Measurements from ENCODE around the gene WWC1.
"Not testable (repeated sequence)": the region's sequence is repeated elsewhere in the genome, so short reads cannot be mapped to it uniquely, and the experiment has no call there.

WWC1 gene

DNA sequence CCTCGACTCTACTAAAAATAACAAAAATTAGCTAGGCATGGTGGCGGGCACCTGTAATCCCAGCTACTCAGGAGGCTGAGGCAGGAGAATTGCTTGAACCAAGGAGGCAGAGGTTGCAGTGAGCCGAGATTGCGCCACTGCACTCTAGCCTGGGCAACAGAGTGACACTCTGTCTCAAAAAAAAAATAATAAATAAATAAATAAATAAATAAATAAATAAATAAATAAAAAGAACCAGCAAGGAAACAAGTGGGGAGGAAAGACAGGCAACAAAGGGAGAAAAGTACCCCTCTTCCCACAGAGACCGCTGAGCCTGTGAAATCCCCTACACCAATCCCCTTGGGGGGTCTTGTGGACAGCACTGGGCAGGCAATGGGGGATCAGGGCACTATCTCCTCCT, 4.6 kb upstream of the WWC1 start:
- DNase-seq (ENCODE audit: low read depth): not testable (repeated sequence)

DNA sequence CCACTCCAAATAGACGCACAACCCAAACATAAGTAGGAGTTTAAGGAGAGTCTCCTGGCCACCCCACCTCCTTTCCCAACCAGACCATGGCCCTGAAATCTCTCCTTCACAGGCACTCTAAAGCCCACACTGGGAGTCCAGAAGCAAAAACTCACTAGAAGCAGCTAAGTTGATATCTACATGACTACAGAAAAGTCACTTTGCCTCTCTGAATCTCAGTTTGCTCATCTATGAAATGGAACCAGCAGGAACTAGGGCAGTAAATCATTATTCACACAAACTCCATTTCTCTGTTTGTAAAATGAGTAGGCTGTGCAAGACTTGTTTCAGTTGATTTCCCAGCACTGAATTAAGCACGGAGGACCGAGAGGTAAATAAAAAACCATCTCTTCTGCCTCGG, 4.1 kb upstream of the WWC1 start:
- no peak for DNase-seq (ENCODE audit: low read depth)

DNA sequence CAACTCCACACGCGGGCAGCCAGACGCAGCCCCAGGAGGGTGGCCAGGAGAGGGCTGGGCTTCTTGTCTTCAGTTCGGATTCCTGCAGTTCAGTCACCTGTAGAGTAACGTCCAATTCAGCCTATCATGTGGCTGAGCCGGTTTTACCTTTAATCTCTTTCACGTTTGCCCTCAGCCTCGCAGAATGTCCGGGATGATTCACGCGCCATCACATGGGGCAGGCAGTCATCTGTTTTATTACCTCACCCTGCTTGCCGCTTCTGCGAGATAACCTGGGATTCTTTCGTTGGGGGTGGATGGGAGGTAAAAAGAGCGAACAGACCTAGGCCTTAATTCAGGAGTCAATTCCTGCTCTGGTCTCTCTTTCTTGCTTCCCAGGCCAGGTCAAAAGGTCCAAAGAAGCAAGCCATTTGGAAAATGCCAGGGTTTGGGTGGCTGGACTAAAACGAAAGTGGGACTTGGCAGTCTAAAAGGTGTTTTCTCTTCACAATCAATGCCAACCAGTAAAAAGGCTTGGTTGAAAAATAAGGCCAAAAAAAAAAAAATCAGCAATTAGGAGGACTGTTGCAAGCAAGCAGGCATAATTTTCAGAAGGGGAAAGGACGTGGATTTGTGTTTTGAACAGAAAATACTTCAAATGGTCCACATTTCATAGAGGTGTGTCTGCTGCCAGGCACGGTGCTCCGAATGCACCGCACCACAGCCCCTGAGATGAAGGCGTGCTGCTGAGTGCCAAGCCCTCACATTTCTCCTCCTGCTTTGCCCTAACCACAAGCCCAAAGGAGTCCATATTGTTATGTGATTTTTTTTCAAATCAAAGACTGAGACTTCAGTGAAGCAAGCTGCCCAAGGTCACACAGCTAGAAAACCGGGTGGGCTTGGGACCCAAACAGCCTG, 2.8 kb upstream of the WWC1 start:
- DNase-seq (ENCODE audit: low read depth): no peak

DNA sequence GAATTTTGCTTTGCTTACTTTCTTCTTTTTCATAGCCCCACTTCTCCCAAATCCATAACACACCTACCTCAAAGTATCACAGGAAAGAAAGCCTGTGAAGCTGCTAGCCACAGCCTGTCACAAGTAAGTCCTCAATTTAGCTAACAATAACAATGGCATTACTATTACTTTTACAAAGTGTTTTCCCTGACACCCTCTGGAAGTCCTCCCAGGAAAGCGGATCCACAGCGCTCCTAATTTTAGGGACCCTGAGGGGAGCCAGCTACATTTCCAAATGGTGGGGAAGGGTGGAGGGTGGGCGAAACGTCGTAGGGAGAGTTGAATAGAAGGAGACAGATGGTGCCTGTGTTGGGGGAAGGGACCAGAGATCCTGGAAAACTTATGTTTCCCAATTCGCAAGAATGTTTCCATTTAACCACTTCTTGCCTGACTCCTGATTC, 523 bp upstream of the WWC1 start:
- DNase-seq (ENCODE audit: low read depth): no peak

DNA sequence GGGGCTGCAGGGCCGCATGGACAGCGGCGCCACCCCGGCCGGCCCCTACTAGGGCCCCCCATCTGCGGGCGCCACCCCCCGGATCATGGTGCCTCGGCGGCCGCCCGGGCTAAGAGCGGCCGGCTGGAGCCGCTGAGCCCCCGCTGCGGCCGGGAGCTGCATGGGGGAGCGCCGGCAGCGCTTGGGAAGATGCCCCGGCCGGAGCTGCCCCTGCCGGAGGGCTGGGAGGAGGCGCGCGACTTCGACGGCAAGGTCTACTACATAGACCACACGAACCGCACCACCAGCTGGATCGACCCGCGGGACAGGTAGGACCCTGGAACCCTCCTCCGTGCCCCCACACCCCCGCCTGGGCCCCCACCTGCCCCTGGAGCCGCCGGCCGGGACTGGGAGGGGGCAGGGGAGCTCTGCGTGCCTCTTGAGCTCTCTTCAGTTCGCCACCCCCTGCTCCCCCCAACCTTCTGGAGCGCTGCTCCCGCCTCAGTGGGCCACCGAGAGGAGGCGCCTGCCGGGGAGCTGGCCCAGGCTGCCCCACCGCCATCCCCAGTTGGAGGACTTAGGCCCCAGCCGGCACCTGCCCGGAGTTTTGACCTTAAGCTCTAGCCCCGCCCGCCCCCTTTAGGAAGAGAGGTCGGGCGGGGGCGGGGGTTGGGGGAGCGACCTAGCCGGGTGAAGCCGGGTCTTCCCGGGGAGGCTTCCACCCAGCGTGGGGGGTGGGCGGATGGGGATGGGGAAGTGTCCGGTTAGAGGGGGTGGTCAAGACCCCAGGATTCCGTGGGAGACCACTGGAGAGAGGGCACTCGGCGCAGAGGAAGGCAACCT, 730 bp downstream of the WWC1 start:
- DNase-seq (ENCODE audit: low read depth): no peak

DNA sequence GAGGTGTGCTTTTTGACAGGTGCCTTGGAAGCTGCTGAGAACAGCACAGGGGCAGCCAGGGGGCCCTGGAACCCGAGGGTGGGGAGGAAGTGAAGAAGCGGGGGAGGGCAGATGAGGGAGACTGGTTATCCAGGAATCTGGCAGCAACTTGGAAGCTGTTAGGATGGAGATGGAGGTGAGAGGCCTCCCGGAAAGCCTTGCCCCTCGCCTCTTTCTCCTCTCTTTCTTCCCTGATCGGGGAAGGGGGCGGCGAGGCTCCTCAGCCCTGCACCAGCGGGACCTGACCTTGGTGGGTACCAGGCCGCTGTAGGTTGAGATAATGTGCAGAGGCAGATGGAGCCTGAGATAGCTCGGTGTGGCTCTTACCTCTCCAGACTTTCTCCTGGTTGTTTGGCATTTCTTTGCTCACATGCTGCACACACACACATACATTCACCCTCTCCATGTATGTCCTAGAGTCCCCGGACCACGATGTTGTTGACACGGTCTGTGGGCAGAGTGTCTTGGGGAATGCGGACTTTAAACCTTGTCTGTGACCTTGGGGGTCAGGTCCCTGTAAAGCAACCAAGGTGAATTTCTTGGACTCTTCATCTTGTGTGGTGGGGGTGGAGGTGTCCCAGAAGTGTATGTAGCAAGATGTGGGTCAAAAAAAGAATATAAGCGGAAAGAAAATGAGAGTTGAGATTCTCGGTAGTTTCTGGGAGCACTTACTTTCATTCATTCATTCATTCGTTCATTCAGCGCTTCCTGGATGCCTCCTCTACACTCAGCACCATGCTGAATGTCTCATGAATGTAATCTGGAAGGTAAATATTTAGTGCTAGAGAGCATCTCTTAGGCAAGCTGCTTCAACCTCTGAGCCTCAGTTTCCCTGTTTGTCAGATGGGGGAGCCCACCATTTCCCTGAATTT, 1.6 kb downstream of the WWC1 start:
- DNase-seq (ENCODE audit: low read depth): no peak

DNA sequence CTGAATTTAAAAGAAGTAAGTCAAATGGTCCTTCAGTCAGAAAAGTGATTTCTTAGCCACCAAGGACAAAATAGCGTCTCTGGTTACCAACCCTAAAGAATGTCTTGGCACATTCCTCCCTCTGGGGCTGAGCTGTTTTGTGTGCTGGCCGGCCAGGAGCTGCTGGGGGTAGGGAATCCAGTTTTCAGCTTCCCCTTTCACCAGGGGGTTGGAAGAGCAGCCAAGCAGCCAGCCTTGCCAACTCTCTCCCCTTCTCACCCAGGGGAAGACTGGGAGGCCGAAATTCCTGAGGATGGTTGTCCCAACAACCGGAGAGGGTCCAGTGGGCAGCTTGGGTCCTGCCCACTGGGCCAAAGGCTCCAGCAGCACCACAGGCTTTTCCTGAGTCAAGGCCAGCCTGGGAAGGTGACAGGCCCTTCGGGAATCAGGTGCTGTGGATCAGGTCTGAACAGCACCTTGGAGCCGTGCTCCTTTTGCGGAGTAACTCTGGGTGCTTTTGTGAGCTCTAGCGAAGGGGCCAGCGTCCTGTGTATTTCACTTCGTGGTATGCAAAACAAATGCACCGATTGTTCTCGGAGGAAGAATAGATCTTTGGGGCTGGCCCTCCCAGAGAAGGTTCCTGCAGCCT, 4.2 kb downstream of the WWC1 start:
- no peak for DNase-seq (ENCODE audit: low read depth)

DNA sequence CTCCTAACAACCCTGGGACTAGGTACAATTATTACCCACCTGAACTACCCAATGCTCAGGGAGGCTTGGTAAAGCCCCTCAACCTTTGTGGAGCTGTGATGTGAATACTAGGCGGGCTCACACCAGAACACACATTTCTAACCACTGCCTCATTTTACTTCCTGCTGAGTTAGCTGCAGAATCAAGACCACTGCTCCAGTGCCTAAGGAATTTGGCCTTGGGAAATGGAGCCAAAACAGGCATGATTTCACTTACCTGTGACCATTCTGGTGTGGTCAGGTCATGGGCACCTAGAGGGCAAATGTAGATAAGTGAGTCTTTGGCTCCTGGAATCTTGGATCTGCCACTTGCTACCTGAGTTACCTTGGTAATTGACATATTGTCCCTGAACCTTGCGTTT, 5.2 kb downstream of the WWC1 start:
- DNase-seq (ENCODE audit: low read depth): no peak

DNA sequence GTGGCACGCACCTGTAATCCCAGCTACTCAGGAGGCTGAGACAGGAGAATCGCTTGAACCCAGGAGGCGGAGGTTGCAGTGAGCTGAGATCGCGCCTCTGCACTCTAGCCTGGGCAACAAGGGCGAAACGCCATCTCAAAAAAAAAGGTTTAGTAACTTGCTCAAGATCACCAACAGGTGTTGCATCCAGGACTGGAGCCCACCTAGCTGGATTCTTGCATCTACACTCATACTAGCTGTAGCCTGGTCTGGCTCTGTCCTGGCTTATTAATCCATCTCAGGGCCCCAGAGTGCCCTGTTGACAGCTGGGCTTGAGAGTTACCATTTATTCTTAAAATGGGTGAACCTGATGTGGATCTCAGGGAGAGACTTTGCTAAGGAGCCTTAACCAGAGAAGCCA, 7.5 kb downstream of the WWC1 start:
- no peak for DNase-seq (ENCODE audit: low read depth)

DNA sequence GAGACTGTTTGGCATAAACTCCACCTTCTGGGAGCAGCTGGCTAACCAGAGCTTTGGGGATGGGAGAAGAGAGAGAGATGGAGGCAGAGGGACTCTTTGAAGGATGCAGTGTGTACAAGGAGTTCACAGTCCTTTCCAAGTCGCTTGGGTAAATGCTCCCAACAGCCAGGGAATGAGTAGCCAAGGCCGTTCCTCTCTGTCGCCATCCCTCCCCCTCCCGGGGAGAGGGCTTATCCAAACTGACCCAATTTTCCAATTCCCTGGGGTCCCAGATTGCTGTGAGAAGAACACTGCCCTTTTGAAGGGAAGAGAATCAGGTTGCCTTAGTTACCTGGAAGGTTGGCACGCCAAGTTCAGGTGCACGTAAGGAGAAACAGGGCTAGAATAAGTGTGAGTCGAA, 7.9 kb downstream of the WWC1 start:
- DNase-seq (ENCODE audit: low read depth): no peak

DNA sequence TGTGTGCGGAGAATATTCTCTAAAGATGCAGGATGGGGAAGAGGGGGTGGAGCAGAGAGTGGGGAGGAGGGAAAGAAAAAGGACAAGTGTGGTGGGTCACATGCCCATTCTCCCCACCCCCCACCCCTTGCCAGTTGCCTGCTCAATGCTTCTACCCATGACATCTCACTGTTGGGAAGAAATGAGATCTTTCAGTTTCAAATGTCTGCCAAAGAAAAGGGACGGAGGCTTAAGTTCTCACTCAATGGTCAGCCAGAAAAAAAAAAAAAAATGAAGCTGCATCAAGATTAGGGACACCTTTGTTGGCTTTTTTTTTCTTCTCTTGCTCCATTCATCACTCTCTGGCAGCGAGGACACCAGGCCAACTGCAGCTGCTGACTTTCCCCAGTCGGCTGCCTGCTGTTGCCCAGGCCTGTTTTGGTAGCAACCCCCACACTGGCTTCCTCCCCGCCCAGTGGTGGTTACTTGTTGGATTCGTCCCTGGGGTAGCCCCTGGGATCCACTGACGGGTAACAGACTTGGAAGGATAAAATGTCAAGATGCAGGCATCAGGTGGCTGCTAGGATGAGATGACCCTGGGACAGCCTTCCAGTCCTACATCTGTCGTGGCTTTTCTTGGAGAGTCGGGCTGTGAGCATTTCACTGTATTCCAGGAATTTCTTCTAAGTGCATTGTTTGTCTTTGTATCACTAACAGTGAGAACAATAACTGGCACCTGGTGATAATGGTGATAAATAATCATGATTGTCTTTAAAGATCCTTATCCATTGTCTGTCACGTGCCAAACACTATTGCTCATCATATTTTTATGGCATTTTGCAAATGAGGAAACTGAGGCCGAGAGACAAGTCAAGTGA, 9.1 kb downstream of the WWC1 start:
- DNase-seq (ENCODE audit: low read depth): no peak

DNA sequence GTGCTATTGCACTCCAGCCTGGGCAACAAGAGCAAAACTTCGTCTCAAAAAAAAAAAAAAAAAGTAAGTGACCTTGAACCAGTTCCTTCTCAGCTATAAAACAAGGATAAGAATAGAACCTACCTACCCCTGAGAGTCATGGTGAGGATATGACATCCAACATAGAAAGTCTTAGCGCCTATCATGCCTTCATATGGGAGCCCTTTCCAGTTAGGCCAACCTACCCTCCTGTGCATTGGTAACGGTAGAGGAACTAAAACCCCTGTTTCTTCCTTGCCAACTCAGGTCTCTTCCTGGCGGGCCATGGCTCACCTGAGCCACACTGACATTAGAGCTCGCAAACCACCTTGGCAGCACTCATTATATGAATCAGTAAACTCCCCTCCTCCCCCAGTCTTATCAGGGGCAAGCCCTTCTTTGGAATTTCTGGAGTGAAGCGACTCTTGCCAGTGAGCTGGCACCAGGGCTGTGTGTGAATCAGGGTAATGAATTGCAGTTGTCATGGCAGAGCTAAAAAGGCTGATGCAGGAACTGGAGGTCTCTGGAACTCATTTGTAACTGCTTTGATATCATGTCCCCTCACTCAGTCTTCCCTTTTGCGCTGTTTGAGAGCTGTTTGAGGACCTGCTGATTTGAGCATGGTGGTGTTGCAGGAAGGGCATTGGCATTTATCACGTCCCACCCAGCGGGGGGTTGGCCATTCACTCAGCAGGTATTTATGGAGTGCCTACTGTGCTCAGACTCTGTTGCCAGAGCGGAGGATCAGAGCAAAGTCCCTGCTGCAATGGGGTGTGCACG, 10.3 kb downstream of the WWC1 start:
- DNase-seq (ENCODE audit: low read depth): no peak

DNA sequence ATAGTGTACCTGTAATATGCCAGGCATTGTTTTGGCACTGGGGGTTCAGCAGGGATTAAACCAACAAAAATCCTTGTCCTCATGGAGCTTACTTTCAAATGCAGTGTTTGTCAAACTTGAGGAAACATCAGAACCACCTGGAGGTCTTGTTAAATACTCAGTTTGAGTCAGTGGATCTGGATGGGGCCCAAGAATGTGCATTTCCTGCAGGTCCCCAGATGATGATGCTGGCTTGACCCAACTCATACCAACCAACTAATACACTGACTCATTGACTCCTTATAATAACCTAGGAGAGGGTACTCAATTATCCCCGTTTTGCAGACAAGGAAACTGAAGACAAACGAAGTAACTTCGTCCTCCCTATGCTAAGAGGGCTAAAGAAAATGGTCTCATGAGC, 11.3 kb downstream of the WWC1 start:
- no peak for DNase-seq (ENCODE audit: low read depth)

DNA sequence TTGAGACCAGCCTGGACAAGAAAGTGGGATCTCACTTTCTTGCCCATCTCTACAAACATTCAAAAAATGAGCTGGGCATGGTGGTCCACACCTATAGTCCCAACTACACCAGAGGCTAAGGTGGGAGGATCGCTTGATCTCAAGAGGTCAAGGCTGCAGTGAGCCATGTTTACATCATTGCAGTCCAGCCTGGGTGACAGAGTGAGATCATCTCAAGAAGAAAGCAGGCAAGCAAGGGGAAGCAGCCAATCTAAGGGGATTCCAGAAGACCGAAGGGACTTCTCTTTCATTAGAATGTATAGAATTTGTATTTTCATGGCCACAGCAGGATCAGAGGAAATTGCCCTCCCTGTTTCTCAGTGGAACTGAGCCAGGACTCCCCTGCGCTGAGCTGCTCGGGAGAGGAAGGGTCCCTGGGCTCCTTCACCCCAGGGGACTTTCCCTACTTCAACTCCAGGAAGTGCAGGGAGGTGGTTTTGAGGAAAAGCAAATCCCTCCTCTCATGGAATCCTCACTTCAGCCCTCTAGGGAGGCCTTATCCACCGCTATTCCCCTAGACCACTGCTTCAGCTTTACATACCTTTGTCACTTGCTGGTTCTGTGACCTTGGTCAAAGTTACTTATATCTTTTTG, 12.1 kb downstream of the WWC1 start:
- DNase-seq (ENCODE audit: low read depth): no peak

DNA sequence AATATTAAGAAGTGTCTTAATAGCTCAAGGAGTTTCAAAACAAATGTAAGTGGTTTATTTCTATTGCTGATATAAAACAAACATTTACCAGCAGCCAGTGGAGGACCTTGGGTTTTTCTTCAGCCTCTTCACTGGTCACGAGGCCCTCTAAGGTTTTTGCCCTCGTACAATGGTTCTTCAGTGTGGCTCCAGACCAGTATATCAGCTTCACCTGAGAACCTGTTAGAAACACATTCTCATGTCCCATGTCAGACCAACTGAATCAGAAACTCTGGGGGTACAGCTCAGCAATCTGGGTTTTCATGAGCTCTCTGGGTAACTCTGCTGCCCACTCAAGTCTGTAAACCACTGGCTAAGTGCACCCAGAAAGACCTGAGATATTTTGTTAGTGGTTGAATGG, 12.9 kb downstream of the WWC1 start:
- no peak for DNase-seq (ENCODE audit: low read depth)

DNA sequence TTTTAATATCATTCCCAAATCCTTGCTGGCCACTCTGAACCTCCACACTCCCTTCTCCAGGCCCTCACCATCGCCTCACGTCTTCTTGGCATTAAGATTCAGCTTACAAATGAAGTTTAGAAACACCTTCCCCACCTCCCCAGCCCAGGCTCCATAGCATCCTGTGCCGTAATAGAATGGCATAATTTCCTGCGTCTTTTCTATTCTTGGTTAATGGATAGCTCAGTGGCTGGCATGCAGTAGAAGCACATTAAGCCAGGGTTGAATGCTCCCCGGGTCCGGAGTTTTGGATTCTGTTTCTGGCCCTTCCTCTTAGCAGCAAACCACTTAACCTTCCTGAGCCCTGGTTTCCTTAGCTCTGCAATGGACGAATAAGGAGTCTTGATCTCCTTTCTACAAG, 13.8 kb downstream of the WWC1 start:
- DNase-seq (ENCODE audit: low read depth): no peak

DNA sequence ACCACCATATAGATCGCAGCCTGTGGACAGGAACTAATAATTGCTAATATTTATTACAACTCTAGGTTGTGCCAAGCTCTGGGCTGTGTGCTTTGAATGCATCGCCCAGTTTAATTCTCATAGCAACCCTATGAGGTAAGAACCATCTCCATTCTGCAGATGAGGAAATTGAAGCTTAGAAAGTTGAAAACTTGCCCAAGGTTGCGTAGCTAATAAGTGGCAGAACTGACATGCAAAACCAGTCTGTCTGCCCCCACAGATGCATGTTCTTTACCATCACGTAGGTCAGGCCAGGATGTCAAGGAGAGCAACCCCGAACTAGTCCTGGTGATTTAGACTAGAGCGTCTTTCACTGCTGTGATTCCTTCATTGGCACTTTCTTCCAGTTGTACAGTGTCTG, 15.6 kb downstream of the WWC1 start:
- no peak for DNase-seq (ENCODE audit: low read depth)

DNA sequence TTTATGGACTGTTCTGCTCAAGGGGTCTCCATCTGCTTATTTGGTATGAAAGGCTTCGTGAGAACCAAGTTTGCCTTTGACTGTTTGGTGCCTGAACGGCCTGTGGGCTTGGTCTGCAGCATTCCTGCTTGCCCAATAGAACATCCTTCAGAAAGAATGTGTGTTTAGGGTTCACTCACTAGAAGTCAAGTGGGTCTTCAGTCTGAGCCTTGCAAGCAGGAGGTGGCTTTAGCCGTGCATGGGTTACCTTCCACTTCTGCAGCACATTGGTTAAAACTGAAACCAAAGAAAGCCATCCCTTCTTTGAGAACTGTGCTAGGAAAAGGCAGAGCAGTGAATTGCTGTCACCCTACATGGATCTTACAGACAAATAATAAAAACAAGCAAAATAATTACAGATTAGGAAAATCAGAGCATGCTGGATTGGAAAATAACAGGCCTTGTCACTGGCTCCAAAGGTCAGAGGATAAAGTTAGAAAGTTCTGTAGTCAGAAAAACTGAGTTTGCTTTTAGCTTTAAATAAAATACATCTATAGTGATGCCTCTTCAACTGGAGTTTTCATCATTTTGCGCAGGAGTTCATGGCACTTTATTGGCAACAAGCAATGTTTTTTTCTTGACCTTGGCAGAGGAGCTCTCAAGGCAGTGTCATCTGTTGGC, 16.6 kb downstream of the WWC1 start:
- DNase-seq (ENCODE audit: low read depth): no peak
